GM18526 (cell line): ENCODE data around the gene ARL17B.
"Not testable (repeated sequence)": the region's sequence is repeated elsewhere in the genome, so short reads cannot be mapped to it uniquely, and the experiment has no call there.

Source experiments
- POLR2A ChIP-seq: IDR thresholded peaks from 3 replicates; pipeline ENCODE4 v1.6.1; 2011; ENCODE audit not compliant: insufficient read length; ENCODE audit errors: extremely low read depth

Gene ARL17B

DNA sequence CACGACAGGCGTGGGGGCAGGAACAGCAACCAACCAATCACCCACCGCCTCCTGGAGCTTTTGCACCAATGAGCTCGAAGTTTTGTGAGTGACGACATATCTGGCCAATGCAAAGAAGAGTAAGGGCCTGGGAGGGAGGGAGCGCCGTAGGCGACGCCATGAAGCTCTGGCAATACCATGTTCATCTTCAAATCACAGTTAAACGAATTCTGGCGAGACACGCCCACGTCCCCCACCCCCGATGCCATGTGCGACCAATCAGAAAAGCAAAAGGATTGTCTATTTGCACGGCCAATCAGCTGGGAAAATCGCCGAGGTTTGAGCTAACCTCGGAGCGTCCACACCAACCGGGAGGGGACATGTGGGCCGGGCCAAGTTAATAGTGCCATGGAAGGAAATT, at the start of gene ARL17B:
ARL17B (minus strand) TSS at position 12 of the 400 bp plus-strand sequence. CDS start 3,369 bp downstream, outside the sequence.
- not testable (repeated sequence) for TF ChIP-seq POLR2A

DNA sequence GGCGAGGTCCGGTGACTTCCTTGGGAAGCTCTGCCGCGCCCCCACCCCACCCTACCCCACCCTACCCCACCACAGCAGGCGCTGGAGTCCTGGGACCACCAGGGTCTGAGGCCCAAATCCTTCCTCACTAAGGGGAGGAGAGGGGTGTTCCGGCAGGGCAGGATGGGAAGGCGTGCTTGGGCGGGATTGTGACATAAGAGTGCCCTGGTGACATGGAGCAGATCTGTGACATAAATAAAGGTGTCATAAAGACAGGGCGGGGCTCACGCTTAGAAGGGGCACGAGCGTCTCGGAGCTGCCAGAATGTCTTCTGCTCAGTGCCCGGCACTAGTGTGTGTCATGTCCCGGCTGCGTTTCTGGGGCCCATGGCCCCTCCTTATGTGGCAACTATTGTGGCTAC, 66.7 kb downstream of the ARL17B start, which contains the start of gene LRRC37A:
LRRC37A (plus strand) TSS at position 301 of the 400 bp plus-strand sequence; CDS start at position 304, 3 bp downstream.
- TF ChIP-seq POLR2A: not testable (repeated sequence)

GRCh38 chr17:46274238-46274637, 87.3 kb downstream of the ARL17B start:
- TF ChIP-seq POLR2A: no peak

DNA sequence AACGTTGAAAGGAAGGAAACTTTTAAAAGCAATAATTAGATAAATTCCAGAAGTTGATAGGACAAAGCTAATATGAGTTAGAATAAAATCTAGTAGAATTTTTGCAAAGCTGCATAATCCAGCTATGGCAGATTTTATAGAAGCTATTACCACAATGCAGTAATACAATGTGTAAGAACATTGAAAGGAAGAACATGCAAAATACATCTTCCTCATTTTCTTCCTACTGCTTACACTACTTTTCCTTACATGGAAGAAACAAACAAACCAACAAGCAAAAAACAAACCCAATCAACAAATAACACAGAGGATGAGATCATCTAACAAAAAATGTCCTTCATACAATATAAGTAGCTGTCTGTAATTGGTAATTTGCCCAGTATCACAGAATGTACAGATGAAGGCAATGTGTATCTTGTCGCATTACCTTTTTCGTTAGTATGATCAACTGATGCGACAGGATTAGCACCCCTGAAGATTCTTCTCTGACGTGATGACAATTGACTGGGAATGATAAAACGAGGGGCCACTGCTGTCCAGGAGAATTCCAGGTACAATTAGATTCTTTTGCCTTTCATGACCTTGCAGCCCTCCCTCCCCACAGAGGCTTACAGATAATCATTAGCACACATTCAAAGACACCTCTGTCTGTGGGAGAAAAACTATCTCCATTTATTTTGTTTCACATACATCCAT, 87.9 kb downstream of the ARL17B start:
- TF ChIP-seq POLR2A: no peak

DNA sequence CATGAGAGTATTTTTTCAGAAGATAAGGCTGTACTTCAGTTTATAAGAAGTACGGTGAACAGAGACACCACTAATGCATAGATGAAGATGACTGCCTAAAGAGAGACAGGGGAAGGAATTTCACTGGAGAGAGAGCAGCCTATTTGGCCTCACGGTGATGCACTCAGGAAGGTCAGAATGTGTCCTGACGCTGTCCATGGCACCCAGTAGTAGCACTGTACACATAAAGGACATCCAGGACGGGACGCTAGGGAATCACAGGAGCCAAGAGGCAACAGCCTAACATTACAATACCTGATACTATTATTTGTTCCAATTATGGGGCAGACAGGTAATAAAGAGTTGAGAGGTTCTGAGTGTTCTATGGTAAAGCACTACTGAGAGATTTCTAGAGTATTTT, 91.5 kb downstream of the ARL17B start:
- TF ChIP-seq POLR2A: no peak

DNA sequence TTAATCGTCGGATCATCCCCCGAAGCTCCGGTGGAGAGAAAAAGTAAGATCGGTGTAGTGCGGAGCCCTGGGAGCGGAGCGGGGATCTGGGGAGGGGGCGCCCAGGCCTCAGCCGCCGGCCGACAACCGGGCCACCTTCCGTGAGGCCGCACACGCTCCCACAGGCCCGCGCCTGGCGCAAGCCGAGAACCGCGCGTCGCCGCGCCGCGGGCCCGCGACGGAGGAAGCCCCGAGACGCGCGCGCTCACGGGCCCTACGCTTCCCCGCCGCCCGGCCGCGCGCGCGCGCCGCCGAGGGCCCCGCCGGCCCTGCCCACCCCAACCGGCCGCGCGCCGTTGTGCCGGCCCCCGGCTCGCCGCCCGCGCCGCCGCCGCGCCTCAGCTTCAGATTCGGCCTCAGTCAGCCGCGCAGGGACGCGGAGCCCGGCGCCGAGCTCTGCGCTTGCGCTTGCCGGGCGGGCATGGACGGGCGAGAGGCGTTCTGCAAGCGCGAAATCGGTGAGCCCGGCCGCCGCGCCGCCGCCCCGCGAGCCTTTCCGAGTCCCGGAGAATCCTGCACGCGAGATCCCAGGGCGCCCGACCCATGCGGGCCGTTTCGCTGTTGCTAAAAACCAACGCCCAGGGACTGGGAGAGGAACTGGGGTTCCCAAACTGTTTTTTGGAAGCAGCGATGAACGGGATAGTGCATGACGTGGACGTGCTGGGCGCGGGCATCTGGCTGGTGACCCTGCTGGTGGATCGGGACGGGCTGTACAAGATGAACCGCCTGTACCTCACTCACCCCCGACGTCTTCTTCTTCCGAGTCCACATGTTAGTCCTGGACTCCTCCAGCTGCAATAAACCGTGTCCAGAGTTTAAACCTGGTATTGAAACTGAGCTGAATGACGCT, 94.7 kb downstream of the ARL17B start:
- peak; percentile 61 for TF ChIP-seq POLR2A

- no peak for TF ChIP-seq POLR2A
Observed at GRCh38 chr17:46264456-46265198, 96.9 kb downstream of the ARL17B start.

DNA sequence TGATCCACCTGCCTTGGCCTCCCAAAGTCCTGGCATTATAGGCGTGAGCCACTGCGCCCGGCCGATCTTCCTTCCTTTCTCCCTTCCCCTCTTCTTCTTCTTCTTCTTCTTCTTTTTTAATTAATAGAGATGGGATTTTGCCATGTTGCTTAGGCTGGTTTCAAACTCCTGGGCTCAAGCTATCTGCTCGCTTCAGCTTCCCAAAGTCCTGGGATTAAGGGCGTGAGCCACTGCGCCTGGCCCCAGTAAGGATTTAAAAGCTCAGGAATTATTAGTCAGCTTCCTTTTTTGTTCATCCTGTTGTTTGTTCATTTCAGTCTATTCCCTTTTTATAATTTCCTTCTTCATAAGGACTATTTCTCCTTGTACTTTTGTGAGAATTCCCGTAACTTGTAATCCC, 99.3 kb downstream of the ARL17B start:
- TF ChIP-seq POLR2A: no peak
